Stimulated activated CD8-positive, alpha-beta memory T cell treated with anti-CD3 and anti-CD28 coated beads, Interleukin-15, amount 100 ng/mL, for 24 hours (primary cell): Measurements from ENCODE around the gene GPR150.
A peak's percentile ranks its signal among the peaks of the same experiment; 100 is the strongest.

Source experiments
- DNase-seq: peaks from one replicate; pipeline ENCODE4 v3.0.0-alpha.2; 2020; ENCODE audit warnings: low read depth

The GPR150 gene

DNA sequence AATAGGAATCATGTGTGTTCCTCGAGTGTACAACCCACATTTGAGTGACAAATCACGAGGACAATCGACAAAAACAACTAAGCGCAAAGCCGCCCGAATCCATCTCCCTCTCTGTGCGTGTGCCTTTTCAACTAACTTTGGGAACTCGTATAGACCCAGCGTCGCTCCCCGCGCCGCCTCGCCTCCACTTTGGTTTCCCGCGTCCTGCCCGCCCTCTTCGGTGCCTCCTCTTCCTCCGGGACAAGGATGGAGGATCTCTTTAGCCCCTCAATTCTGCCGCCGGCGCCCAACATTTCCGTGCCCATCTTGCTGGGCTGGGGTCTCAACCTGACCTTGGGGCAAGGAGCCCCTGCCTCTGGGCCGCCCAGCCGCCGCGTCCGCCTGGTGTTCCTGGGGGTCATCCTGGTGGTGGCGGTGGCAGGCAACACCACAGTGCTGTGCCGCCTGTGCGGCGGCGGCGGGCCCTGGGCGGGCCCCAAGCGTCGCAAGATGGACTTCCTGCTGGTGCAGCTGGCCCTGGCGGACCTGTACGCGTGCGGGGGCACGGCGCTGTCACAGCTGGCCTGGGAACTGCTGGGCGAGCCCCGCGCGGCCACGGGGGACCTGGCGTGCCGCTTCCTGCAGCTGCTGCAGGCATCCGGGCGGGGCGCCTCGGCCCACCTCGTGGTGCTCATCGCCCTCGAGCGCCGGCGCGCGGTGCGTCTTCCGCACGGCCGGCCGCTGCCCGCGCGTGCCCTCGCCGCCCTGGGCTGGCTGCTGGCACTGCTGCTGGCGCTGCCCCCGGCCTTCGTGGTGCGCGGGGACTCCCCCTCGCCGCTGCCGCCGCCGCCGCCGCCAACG lies at the start of gene GPR150:
TSS of gene GPR150 (plus strand) at position 58 of the 840 bp plus-strand sequence. CDS start at position 247, 189 bp downstream.
- peak; percentile 41 for DNase-seq

GRCh38 chr5:95572016-95572415 lies 47.9 kb upstream of the GPR150 start:
- DNase-seq: no peak

- DNase-seq: no peak
Measured at GRCh38 chr5:95581576-95581975, 38.3 kb upstream of the GPR150 start.

DNA sequence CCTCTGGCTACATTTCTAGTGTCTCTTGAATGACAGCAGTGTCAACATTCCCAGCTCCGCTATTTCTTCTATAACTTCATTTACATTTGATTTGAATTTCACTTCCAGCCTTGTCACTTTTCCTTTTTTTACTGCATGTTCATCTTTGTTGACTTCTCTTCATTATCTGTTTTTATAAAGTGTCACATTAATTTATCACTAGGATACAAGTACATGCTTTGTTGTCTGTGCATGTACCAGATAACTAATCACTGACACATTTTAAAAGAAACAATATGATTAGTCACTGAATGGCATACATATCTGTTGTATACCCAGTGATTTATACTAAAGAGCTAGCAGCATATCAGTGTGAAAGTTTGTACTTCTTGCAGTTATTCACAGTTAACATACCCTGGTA lies 35.9 kb upstream of the GPR150 start:
- no peak for DNase-seq

- DNase-seq: no peak
Measured at GRCh38 chr5:95590880-95591279, 29.0 kb upstream of the GPR150 start.

GRCh38 chr5:95591490-95591901 lies 28.4 kb upstream of the GPR150 start:
- no peak for DNase-seq

- no peak for DNase-seq
Measured at GRCh38 chr5:95595289-95595931, 24.5 kb upstream of the GPR150 start.

- no peak for DNase-seq
Measured at GRCh38 chr5:95599252-95599651, 20.6 kb upstream of the GPR150 start.

DNA sequence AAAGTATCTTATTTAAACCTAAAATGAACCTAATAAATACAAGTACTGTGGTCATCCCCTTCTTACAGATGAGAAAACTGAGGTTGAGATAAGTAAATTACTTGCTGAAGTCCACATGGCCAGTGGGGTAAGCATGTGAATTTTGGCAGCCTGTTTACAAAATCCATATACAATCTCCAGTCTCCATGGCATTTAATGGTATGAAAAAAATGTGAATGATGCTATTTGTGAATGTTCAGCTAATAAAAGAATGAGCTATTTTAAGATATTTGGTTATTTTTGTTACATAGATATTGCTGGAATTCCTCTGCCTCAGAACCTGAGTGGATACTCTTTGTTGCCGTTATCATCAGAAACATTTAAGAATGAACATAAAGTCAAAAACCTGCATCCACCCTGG lies 19.3 kb upstream of the GPR150 start:
- DNase-seq: no peak

GRCh38 chr5:95605786-95606185 lies 14.1 kb upstream of the GPR150 start:
- DNase-seq: no peak

DNA sequence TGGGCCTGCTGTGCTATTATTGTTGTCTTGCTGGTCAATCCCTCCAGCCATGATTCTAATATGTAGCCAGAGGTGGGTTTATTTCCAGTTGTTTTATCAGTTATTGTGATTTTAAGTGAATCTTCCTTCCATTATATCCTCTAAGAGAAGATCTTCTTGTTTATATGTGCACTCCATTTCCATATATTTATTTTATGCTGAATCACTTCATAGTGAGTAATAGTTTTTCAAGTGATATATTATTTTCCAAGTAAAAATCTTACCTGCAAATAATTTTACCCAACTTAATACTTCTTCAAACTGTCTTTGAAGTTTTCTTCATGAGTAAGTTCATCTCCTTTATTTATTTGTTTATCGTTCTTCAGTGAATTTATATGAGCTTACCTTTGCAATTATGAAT lies 13.5 kb upstream of the GPR150 start:
- DNase-seq: no peak

- no peak for DNase-seq
Measured at GRCh38 chr5:95609711-95610110, 10.2 kb upstream of the GPR150 start.

GRCh38 chr5:95610546-95610945 lies 9.3 kb upstream of the GPR150 start:
- no peak for DNase-seq

- DNase-seq: no peak
Measured at GRCh38 chr5:95611396-95611795, 8.5 kb upstream of the GPR150 start.

DNA sequence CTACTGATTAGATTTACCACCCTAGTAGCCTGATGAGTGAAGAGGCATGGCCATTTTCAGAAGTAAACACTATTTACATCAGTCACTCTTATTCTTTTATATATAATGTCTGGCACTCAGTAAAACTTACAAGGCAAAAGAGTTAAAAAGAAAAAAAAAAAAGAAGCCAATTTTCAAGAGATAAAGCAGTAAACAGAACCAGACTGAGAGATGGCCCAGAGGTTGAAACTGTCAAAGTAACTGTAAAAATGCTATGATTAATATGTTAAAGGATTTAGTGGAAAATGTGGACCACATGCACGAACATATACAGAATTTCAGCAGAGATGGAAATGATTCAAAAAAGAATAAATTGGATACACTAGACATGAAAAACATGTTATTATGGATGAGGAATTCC lies 6.4 kb upstream of the GPR150 start:
- DNase-seq: no peak

DNA sequence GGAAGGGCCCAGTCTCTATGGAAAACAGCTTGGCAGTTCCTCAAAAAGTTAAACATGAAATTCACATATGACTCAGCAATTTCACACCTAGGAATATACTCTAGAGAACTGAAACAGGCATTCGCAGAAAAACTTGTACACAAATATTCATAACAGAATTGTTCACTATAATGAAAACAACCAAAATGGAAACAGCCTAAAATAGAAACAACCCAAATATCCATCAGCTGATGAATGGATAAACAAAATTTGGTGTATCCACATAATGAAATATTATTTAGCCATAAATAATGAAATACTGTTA lies 4.8 kb upstream of the GPR150 start:
- no peak for DNase-seq

- DNase-seq: no peak
Measured at GRCh38 chr5:95617057-95617456, 2.8 kb upstream of the GPR150 start.

GRCh38 chr5:95619096-95619495 lies 791 bp upstream of the GPR150 start:
- DNase-seq: no peak

- DNase-seq: no peak
Measured at GRCh38 chr5:95619514-95620029, 315 bp upstream of the GPR150 start.

- peak; percentile 22 for DNase-seq
Measured at GRCh38 chr5:95620870-95621838, 1.3 kb downstream of the GPR150 start.

DNA sequence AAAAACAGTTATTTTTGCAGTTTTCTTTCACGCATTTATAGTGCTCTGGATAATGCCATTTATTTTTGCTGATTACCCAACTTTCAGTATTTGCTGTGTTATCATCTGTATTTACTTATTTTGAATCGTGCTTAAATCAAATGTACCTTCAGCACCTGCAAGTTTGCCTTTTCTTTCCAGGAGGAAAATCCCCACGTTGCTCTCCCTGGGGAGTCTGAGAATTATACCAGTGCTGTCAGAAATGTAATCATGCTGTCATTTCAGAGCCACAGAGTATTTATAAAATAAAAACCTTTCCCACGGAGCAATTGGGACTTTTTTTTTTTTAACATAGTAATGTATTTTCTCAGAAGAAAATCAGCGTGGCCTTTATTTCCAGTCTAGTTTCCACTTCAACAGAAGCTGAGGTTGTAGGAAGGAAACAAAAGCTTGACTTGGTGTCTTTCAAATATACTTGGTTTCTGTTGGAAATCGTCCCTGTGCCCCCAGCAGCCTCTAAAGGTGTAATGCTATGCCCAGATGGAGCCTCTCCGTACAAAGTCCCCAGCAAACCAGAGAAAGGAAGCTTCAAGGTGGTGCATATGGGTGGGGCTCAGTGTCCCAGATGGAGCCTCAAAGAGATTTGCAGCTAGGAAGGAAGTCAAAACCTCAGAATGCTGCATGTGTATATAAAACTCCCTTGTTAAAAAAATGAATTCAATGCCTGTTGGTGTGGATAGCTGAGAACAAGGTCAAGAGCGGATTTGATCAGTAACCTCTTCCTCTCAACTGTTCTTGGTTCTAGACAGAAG lies 2.1 kb downstream of the GPR150 start:
- no peak for DNase-seq

GRCh38 chr5:95623706-95624105 lies 3.8 kb downstream of the GPR150 start:
- DNase-seq: no peak
